SK-N-SH (cell line): ENCODE results near the gene FOXF1. TPM values are rescaled to one million over a fixed set of nuclear protein-coding genes. Genes with fewer than 3 reads are reported as not detected.

ENCODE experiments used
- CTCF ChIA-PET: fragments of 300-600, 350-600 bp; formaldehyde crosslinking; extraction: SDS; loops from one replicate; lab custom pipeline; 2021; lab: Yijun Ruan, JAX
- POLR2A ChIA-PET: fragments of 350-600 bp; sonication (Branson Sonifier 250); formaldehyde crosslinking; extraction: SDS; loops from one replicate; lab custom pipeline; 2020; ENCODE audit warnings: antibody characterized with exemption, inconsistent platforms; lab: Yijun Ruan, JAX
- DNase-seq: peaks from one replicate; pipeline ENCODE4 v3.0.0; 2012
- H2AFZ ChIP-seq: fragments of 200-600 bp; sonication (generic); 2 replicates; pipeline ENCODE4 v1.8.1; 2016; ENCODE audit warnings: antibody characterized with exemption, mild to moderate bottlenecking, low read depth
- H3F3A ChIP-seq: fragments of 200-600 bp; sonication (generic); replicated peaks from 2 replicates; pipeline ENCODE3; 2016; ENCODE audit warnings: antibody characterized with exemption, mild to moderate bottlenecking; ENCODE audit not compliant: insufficient read depth
- H3K27ac ChIP-seq, 2 experiments: fragments of 200-500 bp in 1 of 2; fragments of 200-600 bp in 1 of 2; sonication (Bioruptor generic) in 1 of 2; sonication (generic), shearing (Covaris generic) in 1 of 2; 2 replicates each; pipeline versions ENCODE4 v1.5.1 to v1.6.1; 2014 to 2016; ENCODE audit warnings: low read depth in 2 of 2, inconsistent platforms in 1 of 2, low read length in 1 of 2, mild to moderate bottlenecking in 1 of 2, mixed read lengths in 1 of 2
- H3K27me3 ChIP-seq: fragments of 200-600 bp; sonication (generic), shearing (Covaris generic); 2 replicates; pipeline ENCODE4 v1.6.1; 2016; ENCODE audit warnings: mixed run types; ENCODE audit not compliant: insufficient read depth
- H3K36me3 ChIP-seq, 2 experiments: fragments of 200-500 bp in 1 of 2; fragments of 200-600 bp in 1 of 2; sonication (Bioruptor generic) in 1 of 2; sonication (generic) in 1 of 2; replicated peaks in 1 of 2; 2 replicates each; pipeline versions ENCODE3 to v1.5.1; 2014 to 2016; ENCODE audit warnings: low read length in 1 of 2, mild to moderate bottlenecking in 1 of 2; ENCODE audit not compliant: insufficient read depth in 2 of 2, control insufficient read depth in 1 of 2
- H3K4me1 ChIP-seq, 2 experiments: fragments of 200-500 bp in 1 of 2; fragments of 200-600 bp in 1 of 2; sonication (Bioruptor generic) in 1 of 2; sonication (generic), shearing (Covaris generic) in 1 of 2; 2 replicates each; pipeline versions ENCODE4 v1.5.1 to v1.6.1; 2014 to 2016; ENCODE audit warnings: low read depth in 1 of 2, low read length in 1 of 2, mixed run types in 1 of 2; ENCODE audit not compliant: insufficient read depth in 2 of 2, control insufficient read depth in 1 of 2
- H3K4me2 ChIP-seq: fragments of 200-600 bp; sonication (generic), shearing (Covaris generic); 2 replicates; pipeline ENCODE4 v1.6.1; 2017; ENCODE audit warnings: mixed run types
- H3K4me3 ChIP-seq, 2 experiments: fragments of 200-500 bp in 1 of 2; fragments of 200-600 bp in 1 of 2; sonication (Bioruptor generic) in 1 of 2; sonication (generic), shearing (Covaris generic) in 1 of 2; 2 replicates each; pipeline versions ENCODE4 v1.5.1 to v1.8.1; 2014 to 2016; ENCODE audit warnings: low read depth in 2 of 2, inconsistent platforms in 1 of 2, low read length in 1 of 2, mild to moderate bottlenecking in 1 of 2, mixed read lengths in 1 of 2, moderate library complexity in 1 of 2
- H3K79me2 ChIP-seq: fragments of 200-600 bp; sonication (generic); 2 replicates; pipeline ENCODE4 v1.8.1; 2017; ENCODE audit warnings: mild to moderate bottlenecking; ENCODE audit not compliant: insufficient read depth
- H3K9ac ChIP-seq: fragments of 200-600 bp; sonication (generic); 2 replicates; pipeline ENCODE4 v1.6.1; 2017; ENCODE audit warnings: mixed run types
- H3K9me2 ChIP-seq: fragments of 200-600 bp; sonication (generic); 2 replicates; pipeline ENCODE4 v1.6.1; 2017; ENCODE audit warnings: mixed run types
- H3K9me3 ChIP-seq: fragments of 200-600 bp; sonication (generic); 2 replicates; pipeline ENCODE4 v1.6.1; 2017; ENCODE audit warnings: mixed run types, mild to moderate bottlenecking, moderate library complexity
- H4K20me1 ChIP-seq: fragments of 200-600 bp; sonication (generic); 2 replicates; pipeline ENCODE4 v1.6.1; 2017; ENCODE audit warnings: mild to moderate bottlenecking, mixed run types; ENCODE audit not compliant: insufficient read depth
- EZH2phosphoT487 ChIP-seq: fragments of 200-600 bp; sonication (generic); IDR thresholded peaks from 2 replicates; pipeline ENCODE4 v1.6.1; 2017; ENCODE audit warnings: low read depth, mixed run types, mild to moderate bottlenecking, antibody characterized with exemption, moderate library complexity, borderline replicate concordance
- FOSL2 ChIP-seq: IDR thresholded peaks from 2 replicates; pipeline ENCODE4 v1.4.0; 2012; ENCODE audit warnings: low read depth, mild to moderate bottlenecking, moderate library complexity, borderline replicate concordance
- FOXJ3 ChIP-seq: sonication (generic); formaldehyde crosslinking; IDR thresholded peaks from 2 replicates; pipeline ENCODE4 v1.5.1; 2020; ENCODE audit warnings: mild to moderate bottlenecking, missing genetic modification reagents
- GATA2 ChIP-seq: sonication (generic); formaldehyde crosslinking; IDR thresholded peaks from 2 replicates; pipeline ENCODE4 v1.5.0; 2020; ENCODE audit warnings: mild to moderate bottlenecking, missing genetic modification reagents
- IRF3 ChIP-seq: fragments of 150-350 bp; IDR thresholded peaks from 2 replicates; pipeline ENCODE4 v1.6.1; 2016; ENCODE audit warnings: mild to moderate bottlenecking, low read depth, low read length
- JUND ChIP-seq: IDR thresholded peaks from 2 replicates; pipeline ENCODE4 v1.4.0; 2012
- MEF2A ChIP-seq: IDR thresholded peaks from 2 replicates; pipeline ENCODE4 v1.4.0; 2012; ENCODE audit warnings: low read depth, borderline replicate concordance
- NFIC ChIP-seq: IDR thresholded peaks from 2 replicates; pipeline ENCODE4 v1.4.0; 2012; ENCODE audit warnings: borderline replicate concordance
- PBX3 ChIP-seq: IDR thresholded peaks from 2 replicates; pipeline ENCODE4; 2012
- RXRA ChIP-seq: IDR thresholded peaks from 2 replicates; pipeline ENCODE4 v1.4.0; 2012; ENCODE audit warnings: low read depth, mild to moderate bottlenecking, borderline replicate concordance
- TAF1 ChIP-seq: IDR thresholded peaks from 2 replicates; pipeline ENCODE4 v1.6.1; 2012; ENCODE audit warnings: low read depth, mild to moderate bottlenecking, low read length, moderate library complexity, borderline replicate concordance
- TCF12 ChIP-seq: IDR thresholded peaks from 2 replicates; pipeline ENCODE4 v1.4.0; 2012
- TEAD4 ChIP-seq: IDR thresholded peaks from 2 replicates; pipeline ENCODE4 v1.4.0; 2012; ENCODE audit warnings: mild to moderate bottlenecking, borderline replicate concordance; ENCODE audit not compliant: insufficient read depth
- ZBTB33 ChIP-seq: IDR thresholded peaks from 2 replicates; pipeline ENCODE4 v1.4.0; 2012; ENCODE audit warnings: low read depth, borderline replicate concordance
- whole genome bisulfite sequencing: methylation state at CpG from one replicate; pipeline ENCODE4 v1.1.6; 2017; ENCODE audit warnings: low lambda C conversion rate; 5-methylcytosine and 5-hydroxymethylcytosine counted together
- polyA plus RNA-seq, 3 experiments: library from polyadenylated mRNA; depleted of rRNA; stranded (reverse); fragments of >200 nt; gene quantifications; 2 replicates each; pipeline ENCODE4 v1.2.3, GENCODE V29; 2012
- TF ChIP-seq, protein P1 (sequence below): IDR thresholded peaks from 2 replicates; pipeline ENCODE4 v1.6.1; 2012; ENCODE audit warnings: mild to moderate bottlenecking, low read depth, low read length, moderate library complexity
- TF ChIP-seq, protein P2 (sequence below): fragments of 200-600 bp; sonication (generic); IDR thresholded peaks from 2 replicates; pipeline ENCODE4 v1.6.1; 2017; ENCODE audit warnings: antibody characterized with exemption, mild to moderate bottlenecking, moderate library complexity
- TF ChIP-seq, protein P3 (sequence below): IDR thresholded peaks from 2 replicates; pipeline ENCODE4 v1.4.0; 2012; ENCODE audit warnings: low read depth

FOXF1 gene
- polyA plus RNA-seq, 1 of the 3 experiments (the other 2 are of a cell fraction): 0.02 TPM

GRCh38 chr16:86530251-86531190, 20.2 kb downstream of the FOXF1 start:
- no peaks in the 10 kb centered on the region for H3K9me2 ChIP-seq
- H3K27ac ChIP-seq: no peak overlapping the region
- no peaks in the 10 kb centered on the region for H3K9me3 ChIP-seq
- no peaks in the 10 kb centered on the region for H3K79me2 ChIP-seq
- H3K4me1 ChIP-seq: no peaks in the 10 kb centered on the region
- no peak overlapping the region for H3K4me2 ChIP-seq
- H3K4me3 ChIP-seq: no peak overlapping the region
- no peak overlapping the region for H3K9ac ChIP-seq
- H3K27me3 ChIP-seq: no peaks in the 10 kb centered on the region; the same call in 1 of the 2 replicates
- TF ChIP-seq TCF12: no peak
- no peak for TF ChIP-seq EZH2phosphoT487
- TF ChIP-seq, protein P1, sequence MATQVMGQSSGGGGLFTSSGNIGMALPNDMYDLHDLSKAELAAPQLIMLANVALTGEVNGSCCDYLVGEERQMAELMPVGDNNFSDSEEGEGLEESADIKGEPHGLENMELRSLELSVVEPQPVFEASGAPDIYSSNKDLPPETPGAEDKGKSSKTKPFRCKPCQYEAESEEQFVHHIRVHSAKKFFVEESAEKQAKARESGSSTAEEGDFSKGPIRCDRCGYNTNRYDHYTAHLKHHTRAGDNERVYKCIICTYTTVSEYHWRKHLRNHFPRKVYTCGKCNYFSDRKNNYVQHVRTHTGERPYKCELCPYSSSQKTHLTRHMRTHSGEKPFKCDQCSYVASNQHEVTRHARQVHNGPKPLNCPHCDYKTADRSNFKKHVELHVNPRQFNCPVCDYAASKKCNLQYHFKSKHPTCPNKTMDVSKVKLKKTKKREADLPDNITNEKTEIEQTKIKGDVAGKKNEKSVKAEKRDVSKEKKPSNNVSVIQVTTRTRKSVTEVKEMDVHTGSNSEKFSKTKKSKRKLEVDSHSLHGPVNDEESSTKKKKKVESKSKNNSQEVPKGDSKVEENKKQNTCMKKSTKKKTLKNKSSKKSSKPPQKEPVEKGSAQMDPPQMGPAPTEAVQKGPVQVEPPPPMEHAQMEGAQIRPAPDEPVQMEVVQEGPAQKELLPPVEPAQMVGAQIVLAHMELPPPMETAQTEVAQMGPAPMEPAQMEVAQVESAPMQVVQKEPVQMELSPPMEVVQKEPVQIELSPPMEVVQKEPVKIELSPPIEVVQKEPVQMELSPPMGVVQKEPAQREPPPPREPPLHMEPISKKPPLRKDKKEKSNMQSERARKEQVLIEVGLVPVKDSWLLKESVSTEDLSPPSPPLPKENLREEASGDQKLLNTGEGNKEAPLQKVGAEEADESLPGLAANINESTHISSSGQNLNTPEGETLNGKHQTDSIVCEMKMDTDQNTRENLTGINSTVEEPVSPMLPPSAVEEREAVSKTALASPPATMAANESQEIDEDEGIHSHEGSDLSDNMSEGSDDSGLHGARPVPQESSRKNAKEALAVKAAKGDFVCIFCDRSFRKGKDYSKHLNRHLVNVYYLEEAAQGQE: no peak
- no peak for TF ChIP-seq ZBTB33
- TF ChIP-seq TAF1: no peak
- no peak for TF ChIP-seq JUND
- no peak for TF ChIP-seq MEF2A
- no peak for TF ChIP-seq PBX3
- TF ChIP-seq FOSL2: no peak
- TF ChIP-seq IRF3: no peak
- TF ChIP-seq FOXJ3 (CRISPR knock-in tag): no peak
- TF ChIP-seq, protein P2, sequence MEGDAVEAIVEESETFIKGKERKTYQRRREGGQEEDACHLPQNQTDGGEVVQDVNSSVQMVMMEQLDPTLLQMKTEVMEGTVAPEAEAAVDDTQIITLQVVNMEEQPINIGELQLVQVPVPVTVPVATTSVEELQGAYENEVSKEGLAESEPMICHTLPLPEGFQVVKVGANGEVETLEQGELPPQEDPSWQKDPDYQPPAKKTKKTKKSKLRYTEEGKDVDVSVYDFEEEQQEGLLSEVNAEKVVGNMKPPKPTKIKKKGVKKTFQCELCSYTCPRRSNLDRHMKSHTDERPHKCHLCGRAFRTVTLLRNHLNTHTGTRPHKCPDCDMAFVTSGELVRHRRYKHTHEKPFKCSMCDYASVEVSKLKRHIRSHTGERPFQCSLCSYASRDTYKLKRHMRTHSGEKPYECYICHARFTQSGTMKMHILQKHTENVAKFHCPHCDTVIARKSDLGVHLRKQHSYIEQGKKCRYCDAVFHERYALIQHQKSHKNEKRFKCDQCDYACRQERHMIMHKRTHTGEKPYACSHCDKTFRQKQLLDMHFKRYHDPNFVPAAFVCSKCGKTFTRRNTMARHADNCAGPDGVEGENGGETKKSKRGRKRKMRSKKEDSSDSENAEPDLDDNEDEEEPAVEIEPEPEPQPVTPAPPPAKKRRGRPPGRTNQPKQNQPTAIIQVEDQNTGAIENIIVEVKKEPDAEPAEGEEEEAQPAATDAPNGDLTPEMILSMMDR: no peak
- TF ChIP-seq, protein P3, sequence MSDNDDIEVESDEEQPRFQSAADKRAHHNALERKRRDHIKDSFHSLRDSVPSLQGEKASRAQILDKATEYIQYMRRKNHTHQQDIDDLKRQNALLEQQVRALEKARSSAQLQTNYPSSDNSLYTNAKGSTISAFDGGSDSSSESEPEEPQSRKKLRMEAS: no peak
- TF ChIP-seq NFIC: no peak
- no peak for TF ChIP-seq TEAD4
- TF ChIP-seq RXRA: no peak
- TF ChIP-seq GATA2 (CRISPR knock-in tag): no peak
- no peak for DNase-seq
- H3K36me3 ChIP-seq: peaks cover 0 to 2% of the 10 kb centered on the region in 2 experiments
- POLR2A ChIA-PET: no interaction called here
- no peak overlapping the region for H2AFZ ChIP-seq
- CTCF ChIA-PET: interaction anchor here (1.9 to 4.9 kb wide), 3 partner anchors 11 to 709 kb away, joined by 4 to 48 read pairs (median 37); no protein-coding TSS in a partner anchor
- H4K20me1 ChIP-seq: no peaks in the 10 kb centered on the region
- WGBS: 91% methylated on average over 31 of the region's 31 CpGs
- H3F3A ChIP-seq: no peaks in the 10 kb centered on the region
